Ecto neural progenitor cell (in vitro differentiated cells): ENCODE measurements around the gene ANKS3.

Experiments used
- DNase-seq: peaks from one replicate; pipeline ENCODE4 v3.0.0-alpha.2; 2018; ENCODE audit warnings: low spot score

Gene ANKS3

DNA sequence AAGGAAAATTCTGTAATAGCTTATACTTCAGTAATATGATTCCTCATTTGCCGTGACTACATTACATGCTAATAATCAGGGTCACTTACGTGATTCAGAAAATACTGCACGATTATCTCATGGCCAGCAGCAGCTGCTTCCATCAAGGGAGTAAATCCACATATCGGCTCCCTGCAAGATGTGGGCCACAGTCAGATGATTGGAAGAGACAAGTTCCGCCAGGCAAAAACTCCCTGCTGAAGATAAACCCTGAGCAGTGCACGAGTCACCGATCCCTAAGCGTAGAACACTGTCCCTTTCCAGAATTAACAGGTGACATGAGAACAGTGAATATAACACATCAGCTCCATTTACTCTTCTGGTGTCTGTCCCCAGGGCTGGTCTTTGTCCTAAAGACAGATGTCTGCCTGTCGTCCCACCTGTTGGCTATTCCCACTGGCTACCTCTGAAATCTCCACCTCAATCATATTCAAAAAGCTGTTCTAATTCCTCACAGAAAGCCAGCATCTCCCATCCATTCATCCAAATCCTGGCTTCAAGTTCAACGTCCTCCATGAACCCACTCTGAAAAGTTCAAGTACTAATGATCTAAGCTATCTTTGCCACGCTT is 9.3 kb downstream of the ANKS3 start:
- DNase-seq, result no peak

DNA sequence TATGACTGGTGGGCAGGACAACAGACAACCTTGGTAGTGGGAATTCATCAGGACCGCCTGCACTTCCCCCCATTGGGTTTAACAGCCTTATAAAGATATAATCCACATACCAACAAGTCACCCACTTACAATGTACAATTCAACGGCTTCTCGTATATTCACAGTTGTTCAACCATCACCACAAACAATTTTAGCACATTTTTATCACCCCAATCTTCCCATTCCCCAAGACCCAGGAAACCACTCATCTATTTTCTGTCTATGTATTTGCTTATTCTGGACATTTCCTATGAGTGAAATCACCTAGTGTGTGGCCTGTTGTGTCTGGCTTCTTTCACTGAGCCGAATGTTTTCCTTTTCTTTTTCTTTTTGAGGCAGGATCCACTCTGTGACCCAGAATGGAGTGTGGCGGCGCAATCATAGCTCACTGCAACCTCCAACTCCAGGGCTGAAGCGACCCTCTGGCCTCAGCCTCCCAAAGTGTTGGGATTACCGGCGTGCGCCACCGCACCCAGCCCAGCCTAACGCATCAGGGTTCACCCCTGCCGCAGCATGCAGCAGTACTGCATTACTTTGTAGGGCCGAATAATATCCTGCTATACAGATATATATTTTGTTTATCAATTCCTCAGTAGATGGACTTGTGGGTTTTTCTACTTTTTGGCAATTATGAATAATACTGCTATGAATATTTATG is 10.9 kb downstream of the ANKS3 start:
- DNase-seq, result no peak

DNA sequence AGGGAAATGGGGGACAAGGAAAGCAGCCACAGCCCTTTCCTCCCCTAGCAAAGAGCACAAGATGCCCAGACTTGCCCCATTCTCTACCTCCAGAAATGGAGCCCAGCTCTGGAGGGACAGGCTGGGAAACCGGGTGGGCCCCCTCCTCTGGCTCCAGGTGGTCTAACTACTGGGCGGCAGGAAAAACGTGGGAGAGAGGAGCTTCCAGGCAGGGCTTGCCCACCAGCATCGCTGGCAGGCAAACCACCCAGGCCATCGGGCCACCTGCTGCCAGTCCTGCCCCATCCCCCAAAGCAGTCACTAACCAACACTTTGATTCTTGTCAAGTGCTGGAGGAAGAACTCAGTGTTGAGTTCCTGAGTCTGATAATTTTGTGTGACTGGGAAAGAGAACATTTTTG is 15.6 kb downstream of the ANKS3 start:
- DNase-seq, result no peak

DNA sequence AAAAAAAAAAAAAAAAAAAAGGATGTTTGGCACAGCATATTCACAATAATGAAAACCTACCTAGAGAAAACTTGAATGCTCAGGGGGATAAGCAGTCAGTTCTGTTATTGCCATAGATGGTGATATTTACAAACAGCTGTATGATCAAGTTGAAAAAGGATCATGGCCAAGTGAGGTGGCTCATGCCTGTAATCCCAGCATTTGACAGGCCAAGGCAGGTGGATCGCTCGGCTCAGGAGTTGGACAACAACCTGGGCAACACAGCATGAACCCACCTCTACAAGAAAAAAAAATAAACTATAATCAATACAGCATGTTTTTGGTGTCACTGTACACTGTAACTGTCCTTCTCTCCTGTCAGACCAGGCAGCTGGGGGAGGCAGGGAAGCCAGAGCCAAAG is 19.1 kb downstream of the ANKS3 start:
- no peak for DNase-seq

DNA sequence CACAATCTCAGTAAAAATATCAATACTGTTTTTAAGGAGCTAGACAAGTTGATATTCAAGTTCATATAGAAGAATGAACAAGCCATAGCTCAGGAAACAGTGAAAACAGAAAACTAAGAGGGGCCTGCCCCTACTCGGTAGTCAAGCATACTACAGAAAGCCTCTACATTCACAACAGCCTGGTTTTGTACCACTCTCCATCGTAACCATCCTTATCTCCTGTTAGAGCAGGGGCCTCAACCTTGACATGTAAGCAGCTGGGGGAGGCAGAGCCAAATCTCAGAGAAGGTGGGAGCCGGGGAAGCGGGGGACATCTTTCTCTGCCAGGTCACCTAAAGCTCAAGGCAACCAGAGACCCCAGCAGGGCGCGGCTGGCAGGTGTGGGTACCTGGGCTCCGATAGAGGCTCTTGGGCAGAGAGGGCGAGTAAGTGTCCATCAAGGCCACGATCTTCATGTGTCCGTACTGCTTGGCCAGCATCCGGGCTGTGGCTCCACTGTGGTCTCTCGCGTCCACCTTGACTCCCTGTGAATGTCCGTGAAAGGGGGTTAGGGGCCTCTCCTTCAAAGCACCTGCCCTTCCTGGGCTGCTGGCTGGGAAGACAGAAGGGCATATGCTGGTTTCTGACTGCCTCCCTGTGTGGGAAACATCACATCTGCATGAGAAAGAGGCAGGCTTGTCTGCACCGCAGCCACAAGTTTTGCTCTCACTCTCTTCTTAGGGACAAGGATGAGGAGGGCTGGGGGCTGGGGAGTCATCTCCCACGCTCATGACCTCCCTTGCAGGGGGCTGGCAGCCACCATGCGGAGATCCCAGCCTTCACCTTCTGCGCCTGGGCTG is 20.2 kb downstream of the ANKS3 start:
- no peak for DNase-seq

DNA sequence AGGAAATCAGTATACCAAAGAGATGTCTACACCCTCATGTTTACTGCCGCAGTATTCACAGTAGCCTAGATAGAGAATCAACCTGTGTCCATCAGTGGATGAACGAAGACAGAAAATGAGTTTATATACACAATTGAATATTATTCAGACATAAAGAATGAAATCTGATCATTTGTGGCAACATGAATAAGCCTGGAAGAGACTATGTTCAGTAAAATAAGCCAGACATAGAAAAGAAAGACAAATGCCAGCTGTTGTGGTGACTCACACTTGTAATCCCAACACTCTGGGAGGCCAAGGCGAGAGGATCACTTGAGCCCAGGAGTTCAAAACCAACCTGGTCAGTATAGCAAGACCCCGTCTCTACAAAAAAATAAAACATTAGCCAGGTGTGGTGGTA is 24.6 kb downstream of the ANKS3 start:
- no peak for DNase-seq

DNA sequence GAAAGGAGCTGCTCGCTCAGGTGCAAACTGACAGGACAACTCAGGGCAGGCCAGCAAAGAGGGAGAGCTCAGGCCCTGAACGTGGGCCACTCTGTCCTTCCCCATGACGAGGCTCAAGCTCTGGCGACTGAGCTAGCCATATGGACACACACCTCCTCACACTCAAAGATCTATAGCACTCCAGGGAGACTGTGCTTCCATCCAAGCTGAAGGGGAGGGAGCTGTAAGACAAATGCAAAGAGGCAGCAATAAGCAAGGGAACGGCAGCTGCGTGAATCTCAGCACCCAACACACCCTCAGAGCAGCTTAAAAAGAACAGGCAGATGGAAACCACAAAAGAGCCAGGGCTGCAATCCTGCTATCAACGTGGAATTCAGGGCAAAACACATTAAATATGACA is 27.2 kb downstream of the ANKS3 start:
- DNase-seq, result no peak

DNA sequence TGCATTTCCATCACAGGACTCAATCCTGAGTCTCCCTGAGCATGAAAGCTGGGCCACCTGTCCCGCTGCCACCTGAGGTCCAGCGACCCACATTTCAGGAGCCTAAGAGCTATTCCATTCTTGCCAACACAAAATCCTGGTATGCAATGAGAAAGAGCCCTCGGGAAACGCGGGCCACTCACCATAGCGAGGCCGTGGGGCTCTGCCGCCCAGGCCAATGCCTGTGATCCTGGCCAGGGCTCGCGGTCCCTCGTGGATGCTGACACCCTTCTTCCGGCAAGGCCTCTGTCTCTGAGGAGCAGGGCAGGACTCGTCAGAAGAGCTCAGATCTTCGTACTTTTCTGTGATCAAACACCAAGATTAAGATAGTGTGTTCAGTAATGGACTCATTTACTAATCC is 29.2 kb downstream of the ANKS3 start:
- DNase-seq, result no peak

DNA sequence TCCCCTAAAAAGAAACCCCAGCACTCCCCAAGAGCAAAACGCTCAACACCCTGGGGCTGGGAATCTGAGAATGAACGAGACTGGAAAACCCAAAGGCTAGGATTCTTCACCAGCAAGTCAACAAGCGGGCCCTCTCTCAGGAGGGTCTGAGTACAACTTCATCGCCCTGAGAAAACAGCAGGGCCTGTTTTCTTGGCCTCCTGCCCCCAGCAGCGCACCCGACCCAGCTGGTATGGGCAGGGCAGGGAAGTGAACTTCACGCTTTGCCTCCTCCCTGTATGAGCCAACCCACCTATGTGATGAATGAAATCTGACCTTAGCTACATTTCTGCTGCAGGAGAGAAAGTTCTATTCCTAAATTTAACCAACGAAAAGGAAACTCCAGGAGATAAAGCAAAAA is 29.6 kb downstream of the ANKS3 start:
- DNase-seq, result no peak

DNA sequence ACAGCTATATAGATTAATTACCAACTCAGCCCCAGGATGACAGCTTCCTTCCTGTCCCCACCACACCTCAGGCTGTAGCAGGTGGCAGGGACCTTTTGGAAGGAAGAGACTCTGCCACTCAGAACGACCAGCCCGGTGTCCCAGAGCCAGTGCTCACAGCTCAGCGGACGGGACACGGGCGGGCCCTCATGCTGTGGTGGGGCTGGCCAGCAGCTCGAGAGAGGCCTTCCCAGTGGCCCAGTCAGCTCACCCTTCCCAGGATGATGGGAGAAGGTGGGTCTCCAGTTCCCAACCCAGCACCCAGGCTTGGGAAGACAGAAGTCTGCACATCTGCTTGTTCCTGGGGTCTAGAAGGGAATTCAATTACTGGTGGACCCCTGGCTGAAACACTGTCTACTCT is 30.2 kb downstream of the ANKS3 start:
- DNase-seq, result no peak

DNA sequence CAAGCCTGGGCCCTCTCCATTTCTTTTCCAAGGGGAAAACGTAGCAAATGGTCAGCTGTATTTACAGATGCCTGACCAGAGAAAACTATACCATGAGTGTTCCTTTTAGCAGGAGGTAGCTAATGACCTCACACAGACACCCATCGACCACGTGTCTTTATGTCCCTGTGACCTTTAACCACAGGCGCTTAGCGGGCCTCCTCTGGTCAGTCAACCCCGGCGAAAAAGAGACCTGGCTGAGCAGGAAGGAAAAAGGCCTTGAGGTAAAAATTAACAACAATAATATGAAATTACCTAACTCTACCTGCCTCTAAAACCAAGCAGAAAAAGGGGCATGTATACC is 31.6 kb downstream of the ANKS3 start:
- DNase-seq, result no peak

DNA sequence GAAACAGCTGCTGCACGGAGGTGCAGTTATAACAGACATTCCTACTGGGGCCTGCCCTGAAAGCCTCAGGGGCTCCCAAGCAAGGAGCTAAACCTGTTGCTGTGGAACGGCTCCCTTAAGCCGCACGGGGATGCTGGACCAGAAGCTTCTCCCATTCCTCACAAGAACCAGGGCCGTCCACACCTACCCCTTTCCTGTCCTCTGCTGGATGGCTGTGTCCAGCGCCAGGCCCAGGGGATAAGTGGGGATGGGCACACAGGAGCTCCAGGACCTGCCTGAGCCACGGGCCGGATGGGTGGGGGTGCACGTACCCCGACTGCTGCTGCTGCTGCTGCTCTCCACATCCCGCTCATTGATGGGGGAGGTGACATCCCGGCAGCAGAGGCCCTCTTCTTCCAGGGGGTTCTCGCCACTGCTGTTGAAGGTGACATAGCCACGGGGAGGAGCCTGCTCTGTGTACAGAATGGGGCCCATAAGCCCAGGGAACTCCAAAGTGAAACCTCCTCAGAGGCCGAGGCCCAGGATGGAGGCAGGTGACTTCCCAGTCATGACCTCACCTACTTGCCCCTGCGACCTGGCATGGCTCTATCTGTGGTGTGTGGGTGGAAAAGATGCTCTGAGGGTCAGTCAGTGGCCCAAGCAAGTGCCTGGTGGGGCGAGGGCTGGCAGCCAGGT is 32.1 kb downstream of the ANKS3 start:
- no peak for DNase-seq

DNA sequence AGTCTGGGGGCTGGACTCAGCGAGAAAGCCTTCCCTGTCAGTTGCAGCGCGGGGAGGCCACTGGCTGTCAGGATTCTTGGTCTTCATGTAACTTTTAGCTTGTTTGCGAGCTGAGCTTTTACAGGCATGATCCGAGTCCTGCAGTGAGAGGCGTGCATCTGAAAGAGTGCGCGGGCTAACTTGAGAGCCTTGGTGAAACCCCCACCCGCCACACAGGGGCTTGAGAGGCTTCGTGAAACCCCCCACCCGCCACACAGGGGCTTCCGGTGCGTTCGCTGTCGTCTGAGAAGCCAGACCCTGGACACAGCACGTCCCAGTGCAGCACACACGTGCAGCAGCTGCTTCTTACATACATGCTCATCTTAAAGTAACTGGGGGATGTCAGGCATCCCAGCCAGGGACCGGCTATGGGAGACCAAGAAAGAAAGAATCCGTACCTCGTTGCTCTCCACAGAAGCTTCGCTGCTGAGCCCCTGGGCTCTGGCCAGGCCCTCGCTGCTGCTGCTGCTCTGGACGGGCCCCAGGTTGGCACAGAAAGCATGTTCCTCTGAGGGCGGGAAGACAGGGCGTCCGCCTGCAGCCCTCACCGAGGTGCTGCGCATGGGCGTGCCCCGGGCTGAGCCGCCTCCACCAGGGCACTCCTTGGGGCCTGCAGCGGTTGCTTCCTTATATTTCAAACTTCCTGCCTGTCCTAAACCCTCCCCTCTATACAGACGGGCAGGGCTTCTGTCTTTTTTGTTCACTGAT is 32.9 kb downstream of the ANKS3 start:
- DNase-seq, result no peak

DNA sequence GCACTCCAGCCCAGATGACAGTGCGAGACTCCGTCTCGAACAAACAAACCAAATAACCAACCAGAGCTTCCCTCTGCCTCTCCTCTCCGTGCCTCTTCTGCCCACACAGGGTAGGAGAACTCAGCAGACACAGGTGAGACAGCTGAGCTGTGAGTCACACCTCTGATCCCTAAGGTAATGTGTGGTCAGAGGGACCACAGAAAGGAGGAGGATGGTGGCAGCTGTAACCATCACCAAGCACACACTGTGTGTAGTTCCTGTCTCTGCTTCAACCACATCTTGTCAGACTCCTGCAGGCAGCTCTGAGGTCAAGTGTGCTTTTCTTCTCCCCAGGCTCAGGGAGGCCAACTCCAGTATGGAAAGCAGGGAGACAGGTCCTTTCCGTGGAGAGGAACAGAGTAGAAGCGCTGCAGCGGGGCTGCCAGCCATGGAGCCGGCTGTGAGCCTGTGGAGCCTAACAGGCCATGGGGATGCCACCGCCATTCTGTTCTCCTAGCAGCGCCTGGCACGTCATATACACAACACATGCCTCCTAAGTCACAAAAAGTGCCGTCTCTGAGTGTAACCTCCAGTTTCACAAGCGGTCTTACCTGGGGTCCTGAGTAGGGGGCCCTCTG is 33.6 kb downstream of the ANKS3 start:
- DNase-seq, result no peak

DNA sequence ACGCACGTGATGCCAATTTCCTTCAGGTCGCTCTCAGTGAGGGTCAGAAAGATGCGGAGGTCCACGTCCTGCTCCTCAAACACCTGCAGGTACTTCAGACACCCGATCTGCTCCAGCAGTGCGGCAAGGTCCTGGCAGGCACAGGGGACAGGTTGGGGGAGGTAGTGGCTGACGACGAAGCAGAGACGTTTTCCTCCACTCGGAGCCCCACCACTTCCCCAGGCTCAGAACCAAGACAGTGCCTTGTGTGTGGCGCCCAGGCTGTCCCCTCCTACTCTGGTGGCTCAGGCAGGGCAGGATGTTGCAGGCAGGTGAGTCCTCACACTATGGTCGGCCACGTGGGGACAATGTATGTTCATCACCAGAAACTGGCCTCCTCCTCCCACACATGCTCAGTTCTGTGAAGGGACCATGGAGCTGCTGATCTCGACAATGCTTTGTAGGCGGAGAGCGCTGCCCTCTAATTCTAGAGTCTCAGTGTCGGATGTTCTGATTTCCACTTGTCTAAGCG is 35.0 kb downstream of the ANKS3 start:
- DNase-seq, result no peak

DNA sequence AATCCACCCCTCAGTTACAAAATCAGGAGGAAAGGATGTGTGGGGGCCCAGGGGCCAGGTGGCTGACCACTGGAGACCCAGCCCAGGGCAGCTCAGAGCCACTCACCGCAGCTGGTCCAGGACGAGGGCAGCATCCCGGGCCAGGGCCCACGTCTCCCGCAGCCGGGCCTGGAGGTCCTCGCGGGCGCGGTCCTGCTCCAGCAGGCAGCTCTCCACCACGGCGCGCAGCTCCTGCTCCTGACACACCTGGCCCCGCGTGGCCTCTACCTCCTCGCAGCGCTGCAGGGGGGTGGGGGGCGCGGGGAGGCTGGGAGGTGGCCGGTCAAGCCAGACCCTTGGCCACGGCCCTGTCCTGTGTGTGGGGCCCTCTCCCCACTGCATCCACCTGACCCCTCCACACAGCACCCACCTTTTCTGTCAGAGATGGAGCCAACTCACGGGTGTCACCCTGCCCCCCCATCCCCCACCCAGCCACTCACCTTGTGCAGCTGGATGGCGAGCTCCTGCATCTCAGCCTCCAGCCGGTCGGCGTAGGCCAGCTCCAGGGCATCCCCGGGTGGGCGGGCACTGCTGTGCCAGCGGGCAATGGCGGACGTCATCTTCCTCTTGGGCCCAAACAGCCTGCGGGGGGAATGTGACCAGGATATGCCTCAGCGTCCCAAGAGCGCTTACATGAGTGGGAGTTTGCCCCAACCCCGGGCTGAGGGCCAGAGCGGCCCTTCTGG is 35.6 kb downstream of the ANKS3 start:
- DNase-seq, result no peak

DNA sequence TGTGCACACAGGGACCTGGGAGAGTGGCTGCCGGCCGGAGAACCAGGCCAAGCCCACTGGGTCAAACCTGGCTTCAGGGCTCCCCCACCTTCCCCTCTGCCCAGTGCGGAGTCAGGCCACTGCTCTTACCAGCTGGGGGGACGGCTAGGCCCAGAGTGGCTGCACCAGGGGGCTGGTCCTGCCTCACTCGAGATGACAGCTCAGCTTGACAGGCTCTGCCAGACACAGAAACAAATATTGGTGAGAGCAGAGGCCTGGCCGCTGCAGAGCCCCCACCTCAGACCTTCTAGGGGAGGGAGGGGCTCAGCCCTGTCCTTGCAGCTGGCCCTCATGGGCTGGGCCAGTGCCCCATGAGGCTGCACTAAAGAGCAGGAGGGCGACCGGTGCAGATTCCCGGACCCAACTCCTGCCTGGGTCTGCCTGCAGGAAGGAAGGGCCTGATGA is 36.2 kb downstream of the ANKS3 start:
- DNase-seq, result no peak

DNA sequence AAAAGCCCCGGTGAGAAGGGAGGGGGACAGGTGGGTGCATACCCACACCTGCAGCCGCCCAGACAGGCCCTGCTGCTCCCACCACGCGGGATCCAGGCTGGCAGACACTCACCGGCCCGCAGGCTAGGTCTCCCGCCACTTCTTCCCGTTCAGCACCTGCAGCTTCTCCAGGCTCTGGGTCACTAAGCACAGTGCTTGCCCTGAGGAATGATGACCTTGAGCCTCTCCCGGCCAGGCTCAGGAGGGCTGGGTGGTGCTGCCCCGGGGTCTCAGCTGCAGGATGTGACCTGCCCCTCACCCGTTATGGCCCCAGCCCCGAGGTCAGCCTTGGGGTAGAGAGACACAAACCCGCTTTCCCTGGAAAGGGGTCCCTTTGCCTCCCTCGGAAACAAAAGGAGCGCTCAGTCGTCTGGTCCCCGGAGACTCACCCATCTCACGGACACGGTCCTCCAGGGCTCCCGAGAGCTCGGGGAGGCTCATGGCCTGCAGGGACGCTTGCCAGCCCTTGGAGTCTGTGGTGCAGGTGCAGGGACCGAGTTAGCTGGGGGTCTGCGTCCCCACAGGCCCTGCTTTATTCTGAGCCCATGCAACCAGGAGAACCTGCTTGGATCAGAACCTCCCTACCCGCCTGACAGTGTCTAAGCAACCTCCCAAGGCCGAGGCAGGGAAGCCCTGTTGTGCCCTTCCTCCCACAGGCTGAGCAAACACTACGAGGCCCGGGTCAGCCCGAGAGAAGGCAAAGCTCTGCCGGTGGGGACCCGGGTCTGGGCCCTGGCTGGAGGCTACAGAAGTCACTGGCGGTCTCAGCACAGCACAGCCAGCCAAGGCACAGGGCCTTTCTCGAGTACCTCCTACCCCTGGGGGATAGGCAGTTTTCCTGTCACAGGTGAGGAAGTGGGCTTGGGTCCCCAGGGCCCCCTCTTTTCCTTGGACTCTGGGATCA is 36.9 kb downstream of the ANKS3 start:
- no peak for DNase-seq

DNA sequence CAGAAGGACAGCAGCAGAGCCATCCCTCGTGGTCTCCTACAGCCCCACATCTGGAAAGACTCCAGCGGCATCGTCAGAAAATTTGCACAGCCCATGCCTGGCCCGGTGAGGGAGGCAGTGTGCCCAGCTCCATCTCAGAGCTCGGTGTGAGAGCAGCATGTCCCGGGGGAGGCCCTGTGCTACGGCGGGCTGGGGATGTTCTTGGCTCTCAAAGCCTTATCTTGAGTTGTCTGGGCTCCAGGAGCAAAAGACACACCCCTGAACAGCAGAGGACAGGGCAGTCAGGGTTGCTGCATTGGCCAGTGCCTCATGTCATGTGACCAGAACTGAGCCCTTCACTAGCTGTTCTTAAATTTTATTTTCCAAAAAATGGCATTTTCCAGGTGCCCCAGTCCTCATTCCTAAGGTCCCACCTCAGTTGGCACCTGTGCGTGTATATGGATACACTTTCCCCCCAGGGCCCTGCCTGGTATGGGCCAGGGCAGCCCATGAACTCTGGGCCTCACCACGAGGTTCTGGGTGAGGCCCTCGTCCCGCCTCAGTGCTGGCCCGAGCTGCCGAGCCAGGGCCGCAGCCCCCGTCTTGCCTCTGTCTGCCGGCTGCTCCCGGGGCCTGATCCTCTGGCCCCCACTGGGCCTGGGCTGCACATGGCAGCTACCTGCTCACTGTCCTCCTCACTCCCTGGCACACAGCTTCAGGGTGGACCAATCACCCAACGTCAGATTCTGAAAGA is 37.7 kb downstream of the ANKS3 start:
- DNase-seq, result no peak
